K562 (cell line): Measurements from ENCODE around the gene MFSD6L. TPM values are rescaled to one million over a fixed set of nuclear protein-coding genes. Genes with fewer than 3 reads are reported as not detected.

Source experiments
- ATAC-seq: fragments of 200-7000 bp; cut with Tn5 transposase; 3 replicates; pipeline ENCODE4 v1.9.1; 2020; ENCODE audit warnings: moderate library complexity
- BruUV-seq: library from RNA; stranded (reverse); fragments of 400-500 nt; replicated peaks from 2 replicates; lab custom pipeline; 2021; lab: Mats Ljungman, UMichigan
- CTCF ChIA-PET: fragments of 300-600 bp; formaldehyde crosslinking; extraction: SDS; loops from one replicate; lab custom pipeline; 2021; ENCODE audit warnings: low intra/inter-chr PET ratio; lab: Yijun Ruan, JAX
- POLR2A ChIA-PET: fragments of 300-600, 350-650 bp; sonication (Branson Sonifier 250); formaldehyde crosslinking; extraction: SDS; loops from one replicate; lab custom pipeline; 2021; ENCODE audit warnings: antibody characterized with exemption, inconsistent platforms; lab: Yijun Ruan, JAX
- DNase-seq, 4 experiments: peaks; one replicate each; pipeline versions ENCODE4 v3.0.0 to v3.0.0-alpha.2; 2011 to 2018; ENCODE audit warnings: low spot score in 3 of 4, mixed read lengths in 3 of 4; ENCODE audit errors: extremely low read depth in 1 of 4
- FAIRE-seq: peaks from 2 replicates; lab custom pipeline; 2011; peaks lifted over from hg19 to GRCh38; lab: Jason Lieb, UNC
- H2AFZ ChIP-seq: 2 replicates; pipeline ENCODE4 v1.6.0; 2011; ENCODE audit warnings: low read depth, low read length, control low read depth, inconsistent platforms
- H3K27ac ChIP-seq: fragments of 200-600 bp; 3 replicates; pipeline ENCODE4 v1.8.0; 2011; ENCODE audit warnings: low read depth, mild to moderate bottlenecking, control low read depth, inconsistent platforms, low read length, moderate library complexity, mixed read lengths; ENCODE audit errors: extremely low read depth
- H3K27me3 ChIP-seq, 2 experiments: fragments of 300-600 bp in 1 of 2; 2 replicates in 1 of 2; 3 replicates in 1 of 2; pipeline versions ENCODE4 v1.6.0 to v1.8.0; 2011; ENCODE audit warnings: inconsistent platforms in 2 of 2, low read length in 2 of 2, mild to moderate bottlenecking in 1 of 2, mixed read lengths in 1 of 2, moderate library complexity in 1 of 2; ENCODE audit not compliant: control insufficient read depth in 2 of 2, insufficient read depth in 2 of 2
- H3K36me3 ChIP-seq: fragments of 300-600 bp; 3 replicates; pipeline ENCODE4 v1.8.0; 2011; ENCODE audit warnings: mild to moderate bottlenecking, low read length, inconsistent platforms; ENCODE audit not compliant: control insufficient read depth, insufficient read depth
- H3K4me1 ChIP-seq, 2 experiments: fragments of 200-600 bp in 1 of 2; replicated peaks in 1 of 2; 2 replicates in 1 of 2; 3 replicates in 1 of 2; pipeline versions ENCODE4 v1.5.1 to v1.8.0; 2011; ENCODE audit warnings: inconsistent platforms in 2 of 2, low read length in 2 of 2, mild to moderate bottlenecking in 1 of 2, mixed read lengths in 1 of 2, moderate library complexity in 1 of 2; ENCODE audit not compliant: control insufficient read depth in 2 of 2, insufficient read depth in 2 of 2
- H3K4me2 ChIP-seq: 2 replicates; pipeline ENCODE4 v1.6.1; 2011; ENCODE audit warnings: low read length, control low read depth, inconsistent platforms, mixed read lengths; ENCODE audit not compliant: insufficient read depth
- H3K4me3 ChIP-seq: fragments of 200-600 bp; sonication (generic), shearing (Covaris generic); 2 replicates; pipeline ENCODE4 v1.5.1; 2016; ENCODE audit warnings: control low read depth, inconsistent platforms
- H3K79me2 ChIP-seq: fragments of 200-600 bp; 3 replicates; pipeline ENCODE4 v1.8.0; 2011; ENCODE audit warnings: low read length, inconsistent platforms; ENCODE audit not compliant: control insufficient read depth, insufficient read depth
- H3K9ac ChIP-seq, 2 experiments: 2 replicates each; pipeline versions ENCODE4 v1.6.0 to v1.6.1; 2011; ENCODE audit warnings: low read depth in 2 of 2, low read length in 2 of 2, control low read depth in 1 of 2, inconsistent platforms in 1 of 2, mild to moderate bottlenecking in 1 of 2, mixed read lengths in 1 of 2; ENCODE audit not compliant: insufficient read depth in 1 of 2
- H3K9me1 ChIP-seq: one replicate; pipeline ENCODE4 v1.6.0; 2011; ENCODE audit warnings: inconsistent platforms, mild to moderate bottlenecking, low read length, moderate library complexity; ENCODE audit not compliant: control insufficient read depth, insufficient read depth
- H3K9me3 ChIP-seq: replicated peaks from 2 replicates; pipeline ENCODE4 v1.5.1; 2011; ENCODE audit warnings: low read depth, low read length, inconsistent platforms; ENCODE audit not compliant: control insufficient read depth, insufficient read depth
- H4K20me1 ChIP-seq: replicated peaks from 2 replicates; pipeline ENCODE4 v1.6.1; 2011; ENCODE audit warnings: low read length, inconsistent platforms, mixed read lengths; ENCODE audit not compliant: control insufficient read depth, insufficient read depth
- ESRRA ChIP-seq: fragments of 450-650 bp; IDR thresholded peaks from 2 replicates; pipeline ENCODE4 v1.6.1; 2014; ENCODE audit warnings: low read depth, mild to moderate bottlenecking, moderate library complexity, borderline replicate concordance
- EZH2 ChIP-seq: IDR thresholded peaks from 2 replicates; pipeline ENCODE4 v1.6.1; 2012; ENCODE audit warnings: low read depth, mild to moderate bottlenecking, inconsistent platforms, low read length, borderline replicate concordance
- HNRNPLL ChIP-seq: fragments of 200-400 bp; formaldehyde crosslinking; IDR thresholded peaks from 2 replicates; pipeline ENCODE4 v1.6.1; 2017; ENCODE audit warnings: low read length, low read depth, mild to moderate bottlenecking; ENCODE audit not compliant: poor library complexity, severe bottlenecking
- MTA2 ChIP-seq: fragments of 450-650 bp; IDR thresholded peaks from 2 replicates; pipeline ENCODE4 v1.6.1; 2016; ENCODE audit warnings: low read depth
- MTA3 ChIP-seq: fragments of 450-650 bp; formaldehyde crosslinking; IDR thresholded peaks from 2 replicates; pipeline ENCODE4 v1.6.1; 2017; ENCODE audit warnings: mild to moderate bottlenecking, borderline replicate concordance
- NFIC ChIP-seq: fragments of 450-650 bp; IDR thresholded peaks from 2 replicates; pipeline ENCODE4 v1.6.1; 2017; ENCODE audit warnings: mild to moderate bottlenecking, inconsistent platforms
- NFRKB ChIP-seq: fragments of 450-650 bp; IDR thresholded peaks from 2 replicates; pipeline ENCODE4 v1.6.1; 2016; ENCODE audit warnings: low read depth
- NR1H2 ChIP-seq: sonication (generic); formaldehyde crosslinking; IDR thresholded peaks from 2 replicates; pipeline ENCODE4 v1.4.0; 2020; ENCODE audit warnings: mild to moderate bottlenecking, missing genetic modification reagents
- RFX5 ChIP-seq: IDR thresholded peaks from 2 replicates; pipeline ENCODE4 v1.6.1; 2011; ENCODE audit warnings: low read depth, mild to moderate bottlenecking, improper control_type of control experiment, low read length
- TCF7L2 ChIP-seq: fragments of 150-350 bp; IDR thresholded peaks from 2 replicates; pipeline ENCODE4 v1.6.1; 2016; ENCODE audit warnings: low read depth, mild to moderate bottlenecking, low read length, moderate library complexity
- ZNF830 ChIP-seq: fragments of 250-450 bp; sonication (Bioruptor Pico); IDR thresholded peaks from 2 replicates; pipeline ENCODE4 v1.5.0; 2021; ENCODE audit warnings: mild to moderate bottlenecking
- WGBS: fragments of 100-300 bp; shearing (Covaris generic); methylation state at CpG from one replicate; pipeline ENCODE4 v1.1.6; 2016; ENCODE audit warnings: low coverage, mixed read lengths; ENCODE audit not compliant: insufficient coverage; ENCODE audit errors: missing lambda C conversion rate; 5-methylcytosine and 5-hydroxymethylcytosine counted together
- in situ Hi-C: fragments of 300-500 bp; cut with MboI; formaldehyde crosslinking; loops from 4 replicates; pipeline ENCODE4 v1.15.0; 2018; ENCODE audit warnings: inconsistent platforms, mixed read lengths
- intact Hi-C: fragments of 100-400 bp; cut with micrococcal nuclease; formaldehyde crosslinking; loops from 2 replicates; pipeline ENCODE4 v1.14.2; 2022
- polyA plus RNA-seq, 8 experiments: library from polyadenylated mRNA; depleted of rRNA in 4 of 8; stranded (reverse) in 5 of 8; unstranded in 3 of 8; fragments of >200 nt; fragmentation: Nextera tagmentation in 2 of 8; fragmentation: Illumina TruSeq in 1 of 8; extraction: Ambion mirVana in 2 of 8; extraction: Trizol in 1 of 8; gene quantifications; 2 replicates each; pipeline versions ENCODE4 v1.2.1 to v1.2.3, GENCODE V29; 2011 to 2014; ENCODE audit warnings: inconsistent platforms in 1 of 8, missing spikeins in 1 of 8
- total RNA-seq, 7 experiments: library from RNA; depleted of rRNA in 6 of 7; stranded (reverse); fragments of >200 nt in 6 of 7; fragmentation: Illumina TruSeq in 2 of 7; extraction: Trizol in 2 of 7; gene quantifications; 2 replicates each; pipeline versions ENCODE4 v1.2.1 to v1.2.3, GENCODE V29; 2011 to 2021; ENCODE audit warnings: low replicate concordance in 1 of 7
- TF ChIP-seq, protein P1 (sequence below): sonication (generic); formaldehyde crosslinking; IDR thresholded peaks from 2 replicates; pipeline ENCODE4 v1.5.0; 2020; ENCODE audit warnings: missing genetic modification reagents
- TF ChIP-seq, protein P2 (sequence below): fragments of 450-650 bp; IDR thresholded peaks from one replicate; pipeline ENCODE4 v1.6.1; 2018; ENCODE audit warnings: mild to moderate bottlenecking, moderate library complexity; ENCODE audit not compliant: partially characterized antibody
- TF ChIP-seq, protein P3 (sequence below): fragments of 250-450 bp; sonication (Bioruptor Pico); IDR thresholded peaks from 2 replicates; pipeline ENCODE4 v1.8.0; 2022; ENCODE audit warnings: moderate library complexity, mild to moderate bottlenecking, inconsistent platforms

MFSD6L gene
- total and polyA plus RNA-seq, 9 of the 15 experiments (the other 6 are each of a cell fraction or from before 2014, with no cell fraction given): not detected

DNA sequence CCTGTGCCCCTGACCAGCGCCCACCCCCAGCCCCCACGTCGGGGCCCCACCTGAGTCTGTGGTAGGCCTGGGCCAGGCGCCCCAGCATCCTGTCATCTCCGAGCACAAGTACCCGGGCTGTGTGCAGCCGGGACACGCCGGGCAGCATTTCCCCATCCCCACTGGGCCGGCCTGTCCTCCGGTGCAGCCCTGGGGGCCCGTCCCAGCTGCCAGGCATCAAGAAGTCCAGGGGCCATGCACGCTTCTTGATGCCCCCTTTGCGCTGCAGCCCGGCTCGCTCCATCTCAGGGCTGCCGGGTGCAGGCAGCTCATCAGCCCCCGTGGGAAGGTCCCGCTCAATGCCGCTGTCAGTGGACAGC is 29.3 kb upstream of the MFSD6L start:
- no peaks in the 10 kb centered on the region for H3K9me1 ChIP-seq
- no peak for FAIRE-seq
- in situ Hi-C loops: no loop called here
- no peaks in the 10 kb centered on the region for H4K20me1 ChIP-seq
- no peaks in the 10 kb centered on the region for H3K9me3 ChIP-seq
- H3K27ac ChIP-seq: no peak overlapping the region
- peaks cover 0 to 8% of the 10 kb centered on the region in 2 experiments; a peak in 3 of 5 replicates for H3K27me3 ChIP-seq
- TF ChIP-seq MTA3 (no peak), NFRKB (no peak), MTA2 (no peak), RFX5 (no peak), HNRNPLL (no peak), NFIC (no peak), TCF7L2 (no peak), NR1H2 (CRISPR knock-in tag) (no peak), ZNF830 (CRISPR knock-in tag) (no peak), ESRRA (no peak), EZH2 (no peak)
- TF ChIP-seq, protein P1, sequence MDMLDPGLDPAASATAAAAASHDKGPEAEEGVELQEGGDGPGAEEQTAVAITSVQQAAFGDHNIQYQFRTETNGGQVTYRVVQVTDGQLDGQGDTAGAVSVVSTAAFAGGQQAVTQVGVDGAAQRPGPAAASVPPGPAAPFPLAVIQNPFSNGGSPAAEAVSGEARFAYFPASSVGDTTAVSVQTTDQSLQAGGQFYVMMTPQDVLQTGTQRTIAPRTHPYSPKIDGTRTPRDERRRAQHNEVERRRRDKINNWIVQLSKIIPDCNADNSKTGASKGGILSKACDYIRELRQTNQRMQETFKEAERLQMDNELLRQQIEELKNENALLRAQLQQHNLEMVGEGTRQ (CRISPR knock-in tag): no peak
- TF ChIP-seq, protein P2, sequence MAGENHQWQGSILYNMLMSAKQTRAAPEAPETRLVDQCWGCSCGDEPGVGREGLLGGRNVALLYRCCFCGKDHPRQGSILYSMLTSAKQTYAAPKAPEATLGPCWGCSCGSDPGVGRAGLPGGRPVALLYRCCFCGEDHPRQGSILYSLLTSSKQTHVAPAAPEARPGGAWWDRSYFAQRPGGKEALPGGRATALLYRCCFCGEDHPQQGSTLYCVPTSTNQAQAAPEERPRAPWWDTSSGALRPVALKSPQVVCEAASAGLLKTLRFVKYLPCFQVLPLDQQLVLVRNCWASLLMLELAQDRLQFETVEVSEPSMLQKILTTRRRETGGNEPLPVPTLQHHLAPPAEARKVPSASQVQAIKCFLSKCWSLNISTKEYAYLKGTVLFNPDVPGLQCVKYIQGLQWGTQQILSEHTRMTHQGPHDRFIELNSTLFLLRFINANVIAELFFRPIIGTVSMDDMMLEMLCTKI: no peak
- TF ChIP-seq, protein P3, sequence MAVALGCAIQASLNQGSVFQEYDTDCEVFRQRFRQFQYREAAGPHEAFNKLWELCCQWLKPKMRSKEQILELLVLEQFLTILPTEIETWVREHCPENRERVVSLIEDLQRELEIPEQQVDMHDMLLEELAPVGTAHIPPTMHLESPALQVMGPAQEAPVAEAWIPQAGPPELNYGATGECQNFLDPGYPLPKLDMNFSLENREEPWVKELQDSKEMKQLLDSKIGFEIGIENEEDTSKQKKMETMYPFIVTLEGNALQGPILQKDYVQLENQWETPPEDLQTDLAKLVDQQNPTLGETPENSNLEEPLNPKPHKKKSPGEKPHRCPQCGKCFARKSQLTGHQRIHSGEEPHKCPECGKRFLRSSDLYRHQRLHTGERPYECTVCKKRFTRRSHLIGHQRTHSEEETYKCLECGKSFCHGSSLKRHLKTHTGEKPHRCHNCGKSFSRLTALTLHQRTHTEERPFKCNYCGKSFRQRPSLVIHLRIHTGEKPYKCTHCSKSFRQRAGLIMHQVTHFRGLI (CRISPR knock-in tag): no peak
- TF ChIP-seq, all 486 proteins: peak for 0
- ATAC-seq (no peak), DNase-seq (no peak)
- BruUV-seq: no TSS peak
- peaks cover 0 to 7% of the 10 kb centered on the region in 2 experiments; a peak in 2 of 5 replicates for H3K4me1 ChIP-seq
- POLR2A ChIA-PET: interaction anchor here (0.6 kb wide), 1 partner anchor 30 kb away, joined by 3 read pairs; no protein-coding TSS in a partner anchor
- H3K4me2 ChIP-seq: no peak overlapping the region
- no peaks in the 10 kb centered on the region for H3K36me3 ChIP-seq
- intact Hi-C loops: no loop called here
- H2AFZ ChIP-seq: no peak overlapping the region
- H3K4me3 ChIP-seq: no peak overlapping the region
- CTCF ChIA-PET: no interaction called here
- no peaks in the 10 kb centered on the region for H3K79me2 ChIP-seq
- 7% methylated on average over 11 of the region's 20 CpGs for WGBS
- no peak overlapping the region for H3K9ac ChIP-seq
